ENCODE data around the gene RASGEF1C. TPM values are rescaled to one million over a fixed set of nuclear protein-coding genes. Genes with fewer than 3 reads are reported as not detected.

Gene RASGEF1C
- total RNA-seq, 1 donor = under 0.01 TPM

- Histone ChIP-seq H3K27me3 (ENCODE audit: insufficient read depth, low read length) (peaks cover 7% of the 10 kb centered on the region), H4K20me1 (ENCODE audit: insufficient read depth, low read length) (no peaks in the 10 kb centered on the region), H3K36me3 (ENCODE audit: insufficient read depth, low read length) (no peaks in the 10 kb centered on the region), H3K4me3 (ENCODE audit: insufficient read depth, low read length) (no peak overlapping the region), H3K9me3 (ENCODE audit: low read depth, low read length) (no peaks in the 10 kb centered on the region), H3K4me1 (ENCODE audit: insufficient read depth, low read length) (peaks cover 10% of the 10 kb centered on the region), H3K4me2 (ENCODE audit: insufficient read depth, low read length) (no peak overlapping the region), H2AFZ (ENCODE audit: low read length) (no peak overlapping the region), H3K79me2 (ENCODE audit: insufficient read depth, low read length) (no peaks in the 10 kb centered on the region), H3K27ac (ENCODE audit: low read depth, low read length) (no peak overlapping the region)
- DNase-seq (ENCODE audit: insufficient read length, low spot score, missing footprints) = peak; percentile 23
- TF ChIP-seq CTCF (IDR thresholded peaks at IDR 0.05; ENCODE audit: extremely low read depth, low read depth, low read length) = no peak
Observed at GRCh38 chr5:180176191-180176590, 32.8 kb downstream of the RASGEF1C start.

GRCh38 chr5:180175015-180175431 is 34.0 kb downstream of the RASGEF1C start:
- no peak for TF ChIP-seq CTCF (IDR thresholded peaks at IDR 0.05; ENCODE audit: extremely low read depth, low read depth, low read length)
- Histone ChIP-seq H3K4me2 (ENCODE audit: insufficient read depth, low read length) (no peak overlapping the region), H2AFZ (ENCODE audit: low read length) (no peak overlapping the region), H4K20me1 (ENCODE audit: insufficient read depth, low read length) (no peaks in the 10 kb centered on the region), H3K27ac (ENCODE audit: low read depth, low read length) (no peak overlapping the region), H3K4me1 (ENCODE audit: insufficient read depth, low read length) (peaks cover 10% of the 10 kb centered on the region), H3K79me2 (ENCODE audit: insufficient read depth, low read length) (no peaks in the 10 kb centered on the region), H3K4me3 (ENCODE audit: insufficient read depth, low read length) (no peak overlapping the region), H3K36me3 (ENCODE audit: insufficient read depth, low read length) (no peaks in the 10 kb centered on the region), H3K9me3 (ENCODE audit: low read depth, low read length) (no peaks in the 10 kb centered on the region), H3K27me3 (ENCODE audit: insufficient read depth, low read length) (peaks cover 15% of the 10 kb centered on the region)
- peak; percentile 60 for DNase-seq (ENCODE audit: insufficient read length, low spot score, missing footprints)

DNA sequence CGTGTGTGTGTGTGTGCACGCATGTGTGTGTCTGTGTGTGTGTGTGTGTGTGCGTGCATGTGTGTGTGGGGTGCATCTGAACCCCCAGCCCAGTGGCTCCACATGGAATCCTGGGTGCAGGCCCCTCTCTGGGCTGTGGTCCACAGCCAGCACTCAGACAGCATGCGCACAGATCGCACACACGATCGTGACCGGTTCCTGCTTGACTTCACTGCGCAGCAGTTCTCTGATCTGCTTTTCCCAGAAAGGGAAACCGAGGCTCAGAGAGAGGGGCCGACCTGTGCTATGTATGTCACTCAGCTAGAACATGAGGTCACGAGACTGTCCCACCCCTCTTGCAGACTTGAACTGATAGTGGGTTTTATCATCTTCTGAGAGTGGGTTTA is 34.4 kb downstream of the RASGEF1C start:
- H3K4me1 ChIP-seq (ENCODE audit: insufficient read depth, low read length) = peaks cover 10% of the 10 kb centered on the region
- no peak overlapping the region for H3K4me2 ChIP-seq (ENCODE audit: insufficient read depth, low read length)
- no peak overlapping the region for H3K4me3 ChIP-seq (ENCODE audit: insufficient read depth, low read length)
- H3K36me3 ChIP-seq (ENCODE audit: insufficient read depth, low read length) = no peaks in the 10 kb centered on the region
- no peaks in the 10 kb centered on the region for H4K20me1 ChIP-seq (ENCODE audit: insufficient read depth, low read length)
- no peaks in the 10 kb centered on the region for H3K9me3 ChIP-seq (ENCODE audit: low read depth, low read length)
- H3K27ac ChIP-seq (ENCODE audit: low read depth, low read length) = no peak overlapping the region
- no peaks in the 10 kb centered on the region for H3K79me2 ChIP-seq (ENCODE audit: insufficient read depth, low read length)
- TF ChIP-seq CTCF (IDR thresholded peaks at IDR 0.05; ENCODE audit: extremely low read depth, low read depth, low read length) = no peak
- H3K27me3 ChIP-seq (ENCODE audit: insufficient read depth, low read length) = peaks cover 18% of the 10 kb centered on the region
- DNase-seq (ENCODE audit: insufficient read length, low spot score, missing footprints) = peak; percentile 25
- H2AFZ ChIP-seq (ENCODE audit: low read length) = no peak overlapping the region

GRCh38 chr5:180173875-180174586 is 35.0 kb downstream of the RASGEF1C start:
- no peaks in the 10 kb centered on the region for H3K9me3 ChIP-seq (ENCODE audit: low read depth, low read length)
- peak overlapping the region; percentile 27 for H3K4me2 ChIP-seq (ENCODE audit: insufficient read depth, low read length)
- H3K79me2 ChIP-seq (ENCODE audit: insufficient read depth, low read length) = no peaks in the 10 kb centered on the region
- TF ChIP-seq CTCF (IDR thresholded peaks at IDR 0.05; ENCODE audit: extremely low read depth, low read depth, low read length) = no peak
- no peak overlapping the region for H3K4me3 ChIP-seq (ENCODE audit: insufficient read depth, low read length)
- peaks cover 10% of the 10 kb centered on the region for H3K4me1 ChIP-seq (ENCODE audit: insufficient read depth, low read length)
- no peaks in the 10 kb centered on the region for H4K20me1 ChIP-seq (ENCODE audit: insufficient read depth, low read length)
- H3K36me3 ChIP-seq (ENCODE audit: insufficient read depth, low read length) = no peaks in the 10 kb centered on the region
- peaks cover 14% of the 10 kb centered on the region for H3K27me3 ChIP-seq (ENCODE audit: insufficient read depth, low read length)
- peak; percentile 97 for DNase-seq (ENCODE audit: insufficient read length, low spot score, missing footprints)
- H3K27ac ChIP-seq (ENCODE audit: low read depth, low read length) = no peak overlapping the region
- no peak overlapping the region for H2AFZ ChIP-seq (ENCODE audit: low read length)
